RKO (cell line): Measurements from ENCODE around the gene C22orf39.

Experiments
- DNase-seq: peaks from one replicate; pipeline ENCODE4 v3.0.0-alpha.2; 2016; ENCODE audit warnings: low spot score

The C22orf39 gene

GRCh38 chr22:19447330-19448075 lies at the start of gene C22orf39:
Gene C22orf39, minus strand, starts transcription at chr22:19447711. Its CDS starts 23 bp downstream, at chr22:19447688.
- peak; percentile 93 for DNase-seq

DNA sequence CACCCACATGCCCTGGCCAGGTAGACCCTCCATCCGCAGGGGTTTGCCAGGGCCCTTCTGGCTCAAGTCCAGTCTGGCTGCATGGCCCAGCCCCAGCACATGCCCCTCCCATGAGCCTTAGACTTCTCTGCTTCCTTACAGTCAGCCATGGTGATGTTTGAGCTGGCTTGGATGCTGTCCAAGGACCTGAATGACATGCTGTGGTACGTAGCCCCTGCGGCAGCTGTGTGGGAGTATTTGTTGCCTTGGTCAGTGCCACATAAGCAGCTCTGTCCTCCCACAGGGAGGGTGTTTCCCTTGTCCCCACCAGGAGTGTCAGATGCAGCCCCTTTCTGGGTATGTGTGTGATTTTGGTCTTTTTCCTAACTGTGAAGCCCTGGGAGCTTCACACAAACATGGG lies 49.7 kb upstream of the C22orf39 start:
- DNase-seq: peak; percentile 71

DNA sequence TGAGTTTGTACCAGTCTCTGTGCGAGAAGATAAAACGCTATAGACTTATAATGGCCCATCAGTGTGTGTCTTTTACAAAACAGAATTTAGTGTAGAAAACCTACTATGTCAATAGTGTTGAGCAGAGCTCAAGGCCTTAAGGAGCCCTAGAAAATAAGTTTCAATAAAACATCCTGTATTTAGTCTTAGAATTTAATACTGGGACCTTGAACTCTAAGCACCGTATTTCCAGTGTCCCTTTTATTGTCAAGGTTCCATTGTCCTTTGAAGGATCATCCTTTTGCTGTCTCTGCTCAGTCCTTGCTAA lies 48.8 kb upstream of the C22orf39 start:
- no peak for DNase-seq

GRCh38 chr22:19495562-19496323 lies 48.2 kb upstream of the C22orf39 start:
- no peak for DNase-seq

- no peak for DNase-seq
Measured at GRCh38 chr22:19494676-19495173, 47.2 kb upstream of the C22orf39 start.

GRCh38 chr22:19494001-19494560 lies 46.6 kb upstream of the C22orf39 start:
- DNase-seq: no peak

DNA sequence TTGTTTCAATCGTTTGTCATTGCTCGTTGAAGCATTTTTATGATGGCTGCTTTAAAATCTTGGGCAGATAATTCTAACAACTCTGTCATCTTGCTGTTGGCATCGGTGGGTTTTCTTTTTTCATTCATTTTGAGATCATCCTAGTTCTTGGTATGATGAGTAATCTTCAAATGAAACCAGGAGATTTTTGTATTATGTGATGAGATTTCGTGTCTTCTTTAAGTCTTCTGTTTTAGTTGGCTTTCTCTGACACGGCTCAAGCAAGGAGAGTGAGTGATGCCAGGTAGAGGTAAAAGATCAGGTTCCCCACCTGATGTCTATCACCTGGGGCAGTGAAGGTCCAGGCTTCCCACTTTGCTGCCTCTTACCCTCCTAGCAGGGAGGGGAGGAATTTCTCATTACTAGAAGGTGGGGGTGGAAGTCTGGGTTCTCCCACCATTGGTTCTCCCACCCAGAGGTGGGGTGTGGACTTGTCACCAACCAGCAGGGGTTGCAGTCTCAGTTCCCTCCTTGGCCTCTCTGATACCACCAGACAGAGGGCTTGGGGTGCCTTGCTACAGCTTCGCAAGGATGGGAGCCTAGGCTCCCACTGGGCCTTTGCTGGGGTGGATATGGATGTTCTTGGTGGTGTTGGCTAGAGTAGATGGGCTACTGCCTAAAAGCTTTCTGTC lies 45.1 kb upstream of the C22orf39 start:
- no peak for DNase-seq

- DNase-seq: no peak
Measured at GRCh38 chr22:19490628-19491230, 43.2 kb upstream of the C22orf39 start.

DNA sequence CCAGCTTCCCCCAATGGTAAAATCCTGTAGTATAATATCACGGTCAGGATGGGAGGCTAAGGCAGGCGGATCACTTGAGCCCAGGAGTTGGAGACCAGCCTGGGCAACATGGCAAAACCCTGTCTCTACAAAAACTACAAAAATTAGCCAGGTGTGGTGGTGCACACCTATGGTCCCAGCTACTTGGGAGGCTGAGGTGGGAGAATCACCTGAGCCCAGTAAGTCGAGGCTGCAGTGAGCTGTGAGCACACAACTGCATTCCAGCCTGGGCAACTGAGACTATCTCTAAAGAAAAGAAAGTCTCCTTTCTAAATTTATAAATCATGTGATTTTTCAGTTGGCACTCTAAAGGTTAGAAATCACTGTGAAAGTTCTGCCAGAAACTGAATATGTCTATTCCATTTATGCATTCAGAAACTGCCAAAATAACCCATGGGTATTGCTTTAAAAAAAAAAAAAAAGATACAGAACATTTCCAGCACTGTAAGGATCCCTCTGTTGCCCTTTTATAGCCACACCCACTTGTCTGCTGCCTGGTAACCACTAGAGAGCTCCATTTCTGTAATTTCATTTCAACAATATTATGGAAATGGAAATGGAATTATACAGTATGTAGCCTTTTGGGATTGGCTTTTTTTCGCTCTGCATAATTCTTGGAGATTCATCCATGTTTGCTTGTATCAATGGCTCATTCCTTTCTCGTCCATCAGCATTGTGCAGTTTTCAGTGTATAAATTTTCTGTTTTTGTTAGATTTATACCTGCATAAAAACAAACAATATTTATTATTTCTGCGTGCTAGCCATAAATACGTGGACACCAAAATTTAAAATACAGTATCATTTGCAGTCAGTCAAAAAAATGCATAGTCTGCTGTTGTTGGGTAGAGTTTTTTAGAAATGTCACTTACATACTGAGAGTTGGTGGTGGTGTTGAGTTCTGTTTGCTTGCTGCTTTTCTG lies 41.7 kb upstream of the C22orf39 start:
- DNase-seq: peak; percentile 38

GRCh38 chr22:19488285-19488684 lies 40.8 kb upstream of the C22orf39 start:
- DNase-seq: no peak

DNA sequence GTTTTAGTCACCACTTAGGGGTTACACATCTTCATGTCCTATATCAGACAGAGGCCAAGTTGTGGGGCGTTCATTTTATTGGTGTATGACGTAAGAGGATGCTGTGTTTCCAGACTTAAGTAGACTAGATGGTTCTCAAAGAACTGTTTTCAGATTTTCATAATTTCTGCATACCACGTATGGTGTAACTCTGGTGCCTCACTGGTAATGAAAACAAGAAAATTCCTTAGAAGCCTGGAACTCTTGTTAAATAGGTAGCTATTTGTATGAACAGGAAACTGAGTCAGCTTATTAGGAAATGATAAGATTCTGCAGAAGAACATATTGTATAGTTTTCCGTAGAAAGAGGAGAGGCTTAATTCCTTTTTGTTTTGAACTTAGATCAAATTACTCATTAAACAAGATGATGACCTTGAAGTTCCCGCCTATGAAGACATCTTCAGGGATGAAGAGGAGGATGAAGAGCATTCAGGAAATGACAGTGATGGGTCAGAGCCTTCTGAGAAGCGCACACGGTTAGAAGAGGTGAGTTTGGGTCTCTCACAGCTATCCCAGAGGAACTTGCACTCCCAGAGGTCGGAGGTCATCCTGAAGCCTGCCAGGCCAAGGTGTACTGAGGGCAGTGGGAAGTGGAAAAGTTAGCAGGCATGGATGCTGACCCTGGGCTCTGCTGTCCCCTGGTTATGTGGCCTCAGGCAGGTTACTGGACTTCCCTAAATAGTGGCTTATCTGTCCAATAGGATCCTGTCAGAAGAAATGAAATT lies 36.2 kb upstream of the C22orf39 start:
- DNase-seq: no peak

GRCh38 chr22:19482297-19482696 lies 34.8 kb upstream of the C22orf39 start:
- DNase-seq: no peak

DNA sequence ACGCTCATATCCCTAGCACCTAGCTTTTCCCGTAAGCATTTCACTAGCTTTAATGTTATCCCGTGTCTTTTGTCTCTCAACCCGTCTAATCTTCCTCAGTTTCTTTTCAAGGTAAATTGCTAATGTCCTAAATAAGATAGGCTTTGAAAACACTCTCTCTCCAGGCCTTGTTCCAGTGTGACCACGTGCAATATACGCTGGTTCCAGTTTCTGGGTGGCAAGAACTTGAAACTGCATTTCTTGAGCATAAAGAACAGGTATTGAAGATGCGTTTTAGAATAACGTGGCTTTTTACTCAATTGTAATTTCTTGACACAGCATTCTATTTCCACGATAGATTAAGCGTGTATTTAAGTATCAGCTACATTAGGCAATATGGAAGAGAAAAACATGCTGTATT lies 33.3 kb upstream of the C22orf39 start:
- no peak for DNase-seq

DNA sequence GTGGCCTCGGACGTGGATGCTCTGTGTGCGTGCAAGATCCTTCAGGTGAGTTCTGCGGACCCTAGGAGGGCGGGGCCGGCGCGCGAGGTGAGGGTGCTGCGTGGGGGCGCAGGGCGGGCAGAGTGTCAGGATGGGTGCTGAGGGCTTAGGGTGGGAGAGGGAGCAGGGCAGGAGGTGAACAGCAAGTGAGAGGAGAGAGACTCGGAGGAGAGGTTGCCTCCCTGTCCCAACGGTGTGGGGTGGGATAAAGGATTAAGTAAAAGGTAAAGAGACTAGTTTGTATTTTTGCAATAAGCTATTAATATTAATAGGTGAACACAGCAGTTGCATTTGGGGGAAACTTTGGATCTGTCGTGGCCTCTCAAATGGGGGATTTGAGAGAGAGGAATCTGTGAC lies 32.7 kb upstream of the C22orf39 start:
- no peak for DNase-seq

GRCh38 chr22:19479355-19480172 lies 32.1 kb upstream of the C22orf39 start, which contains the start of gene CDC45:
Gene CDC45, plus strand, starts transcription at chr22:19479920. Its CDS starts 49 bp downstream, at chr22:19479969.
- DNase-seq: peak; percentile 99

- DNase-seq: peak; percentile 87
Measured at GRCh38 chr22:19478901-19479354, 31.4 kb upstream of the C22orf39 start, which contains the start of gene UFD1. Gene UFD1, minus strand, starts transcription at chr22:19479193. Its CDS starts 108 bp downstream, at chr22:19479085.

GRCh38 chr22:19478045-19478900 lies 30.8 kb upstream of the C22orf39 start:
- DNase-seq: peak; percentile 8
